A549 (cell line): Measurements from ENCODE around the gene RAB10. TPM values are rescaled to one million over a fixed set of nuclear protein-coding genes. Genes with fewer than 3 reads are reported as not detected.

Experiments
- ATAC-seq, 2 experiments: fragments of 200-7000 bp in 1 of 2; fragments of >200 bp in 1 of 2; cut with Nextera tagmentation in 1 of 2; cut with Tn5 transposase in 1 of 2; 3 replicates each; pipeline versions ENCODE4 v1.8.0 to v1.9.1; 2018 to 2020; ENCODE audit warnings: mild to moderate bottlenecking in 1 of 2, moderate library complexity in 1 of 2
- CTCF ChIA-PET: fragments of 300-600 bp; sonication (Branson Sonifier 250); formaldehyde crosslinking; extraction: SDS; loops from one replicate; lab custom pipeline; 2021; ENCODE audit warnings: antibody characterized with exemption, inconsistent platforms; lab: Yijun Ruan, JAX
- POLR2A ChIA-PET: fragments of 350-600 bp; formaldehyde crosslinking; extraction: SDS; loops from one replicate; lab custom pipeline; 2021; ENCODE audit warnings: antibody characterized with exemption, inconsistent platforms; lab: Yijun Ruan, JAX
- DNase-seq, 2 experiments: peaks; one replicate each; pipeline versions ENCODE4 v3.0.0 to v3.0.0-alpha.2; 2011 to 2016; ENCODE audit warnings: low read depth in 1 of 2, low spot score in 1 of 2
- FAIRE-seq: peaks from 2 replicates; lab custom pipeline; 2011; peaks lifted over from hg19 to GRCh38; lab: Jason Lieb, UNC
- H3K27ac ChIP-seq, 2 experiments: fragments of >200 bp; sonication (Bioruptor Twin); formaldehyde crosslinking; 3 replicates each; pipeline ENCODE4 v1.5.1; 2016 to 2017
- H3K4me1 ChIP-seq: fragments of >200 bp; sonication (Bioruptor Twin); formaldehyde crosslinking; 3 replicates; pipeline ENCODE4 v1.6.1; 2016
- H3K4me2 ChIP-seq: fragments of >200 bp; sonication (Bioruptor Twin); formaldehyde crosslinking; 3 replicates; pipeline ENCODE4 v1.6.1; 2016
- H3K4me3 ChIP-seq: fragments of >200 bp; sonication (Bioruptor Twin); formaldehyde crosslinking; 3 replicates; pipeline ENCODE4 v1.5.1; 2016
- H3K9me3 ChIP-seq: fragments of >200 bp; sonication (Bioruptor Twin); formaldehyde crosslinking; 3 replicates; pipeline ENCODE4 v1.6.1; 2016
- ATOH8 ChIP-seq: fragments of 250-450 bp; sonication (Bioruptor Pico); IDR thresholded peaks from 2 replicates; pipeline ENCODE4 v1.5.0; 2020; ENCODE audit warnings: low read depth, mild to moderate bottlenecking, moderate library complexity
- BHLHE40 ChIP-seq: IDR thresholded peaks from 2 replicates; pipeline ENCODE4 v1.6.1; 2012; ENCODE audit warnings: low read depth, low read length, inconsistent platforms
- E2F6 ChIP-seq: IDR thresholded peaks from 2 replicates; pipeline ENCODE4 v1.6.1; 2012; ENCODE audit warnings: low read depth, borderline replicate concordance
- EHF ChIP-seq: fragments of 250-450 bp; sonication (Bioruptor Pico); IDR thresholded peaks from 2 replicates; pipeline ENCODE4 v1.5.0; 2020; ENCODE audit warnings: mild to moderate bottlenecking
- EP300 ChIP-seq, 2 experiments: fragments of >200 bp; sonication (Bioruptor Twin); formaldehyde crosslinking; IDR thresholded peaks; 2 replicates in 1 of 2; 3 replicates in 1 of 2; pipeline ENCODE4 v1.6.1; 2016 to 2017
- ESRRA ChIP-seq: fragments of 150-350 bp; IDR thresholded peaks from 2 replicates; pipeline ENCODE4 v1.6.1; 2014; ENCODE audit warnings: mild to moderate bottlenecking, low read length, borderline replicate concordance
- FOSL2 ChIP-seq, 2 experiments: fragments of 450-650 bp in 1 of 2; fragments of >200 bp in 1 of 2; sonication (Bioruptor Twin) in 1 of 2; formaldehyde crosslinking; IDR thresholded peaks; 2 replicates each; pipeline versions ENCODE4 v1.5.0 to v1.6.1; 2016 to 2020; ENCODE audit warnings: mild to moderate bottlenecking in 1 of 2, moderate library complexity in 1 of 2
- GATA3 ChIP-seq: IDR thresholded peaks from 2 replicates; pipeline ENCODE4 v1.6.1; 2012; ENCODE audit warnings: borderline replicate concordance
- HMGXB4 ChIP-seq: fragments of 250-450 bp; sonication (Bioruptor Pico); IDR thresholded peaks from 2 replicates; pipeline ENCODE4 v1.5.0; 2021; ENCODE audit warnings: mild to moderate bottlenecking, moderate library complexity, borderline replicate concordance
- HOXA7 ChIP-seq: fragments of 250-450 bp; sonication (Bioruptor Pico); IDR thresholded peaks from 2 replicates; pipeline ENCODE4 v1.5.0; 2020; ENCODE audit warnings: mild to moderate bottlenecking, moderate library complexity
- HOXB5 ChIP-seq: fragments of 250-450 bp; sonication (Bioruptor Pico); IDR thresholded peaks from 2 replicates; pipeline ENCODE4 v1.5.0; 2020; ENCODE audit warnings: mild to moderate bottlenecking, moderate library complexity
- JUN ChIP-seq, 2 experiments: fragments of >200 bp; sonication (Bioruptor Twin); formaldehyde crosslinking; IDR thresholded peaks; 2 replicates in 1 of 2; 3 replicates in 1 of 2; pipeline ENCODE4 v1.6.1; 2016 to 2017
- JUNB ChIP-seq: fragments of >200 bp; sonication (Bioruptor Twin); formaldehyde crosslinking; IDR thresholded peaks from 2 replicates; pipeline ENCODE4 v1.6.1; 2016
- KDM5A ChIP-seq: fragments of 200-600 bp; sonication (generic); IDR thresholded peaks from 2 replicates; pipeline ENCODE4 v1.6.1; 2016; ENCODE audit warnings: antibody characterized with exemption, mild to moderate bottlenecking
- MAZ ChIP-seq: fragments of 150-350 bp; IDR thresholded peaks from 2 replicates; pipeline ENCODE4 v1.6.1; 2014; ENCODE audit warnings: antibody characterized with exemption, low read depth, low read length, borderline replicate concordance
- NR3C1 ChIP-seq: fragments of >200 bp; sonication (Bioruptor Twin); formaldehyde crosslinking; IDR thresholded peaks from 3 replicates; pipeline ENCODE4 v1.6.1; 2017
- PBX3 ChIP-seq: IDR thresholded peaks from 2 replicates; pipeline ENCODE4 v1.6.1; 2012
- PHF8 ChIP-seq: fragments of 200-600 bp; sonication (generic); IDR thresholded peaks from 2 replicates; pipeline ENCODE4 v1.6.1; 2016; ENCODE audit warnings: low read depth, mild to moderate bottlenecking, antibody characterized with exemption, moderate library complexity, borderline replicate concordance
- POLR2AphosphoS2 ChIP-seq: conservative IDR thresholded peaks from 2 replicates; pipeline ENCODE4 v1.6.1; 2012; ENCODE audit warnings: low read length, improper control_type of control experiment, inconsistent platforms
- RARB ChIP-seq: fragments of 250-450 bp; sonication (Bioruptor Pico); IDR thresholded peaks from 2 replicates; pipeline ENCODE4 v1.8.0; 2021; ENCODE audit warnings: mild to moderate bottlenecking, moderate library complexity
- RCOR1 ChIP-seq: fragments of 150-350 bp; IDR thresholded peaks from 2 replicates; pipeline ENCODE4 v1.6.1; 2014; ENCODE audit warnings: antibody characterized with exemption, low read length, low read depth
- RFX5 ChIP-seq: fragments of 450-650 bp; IDR thresholded peaks from 2 replicates; pipeline ENCODE4 v1.7.1; 2014; ENCODE audit warnings: antibody characterized with exemption, mild to moderate bottlenecking, moderate library complexity
- SMC3 ChIP-seq: fragments of >200 bp; sonication (Bioruptor Twin); formaldehyde crosslinking; IDR thresholded peaks from 3 replicates; pipeline ENCODE4 v1.6.1; 2018; ENCODE audit warnings: inconsistent platforms
- SREBF2 ChIP-seq: fragments of 450-650 bp; IDR thresholded peaks from 2 replicates; pipeline ENCODE4 v1.6.1; 2014; ENCODE audit warnings: mild to moderate bottlenecking, moderate library complexity
- TFCP2L1 ChIP-seq: fragments of 250-450 bp; sonication (Bioruptor Pico); IDR thresholded peaks from 2 replicates; pipeline ENCODE4 v1.5.0; 2021; ENCODE audit warnings: mild to moderate bottlenecking
- TP53 ChIP-seq: fragments of 250-450 bp; sonication (Bioruptor Pico); IDR thresholded peaks from 2 replicates; pipeline ENCODE4 v1.5.0; 2021; ENCODE audit warnings: mild to moderate bottlenecking, moderate library complexity
- ZFP36 ChIP-seq: fragments of 450-650 bp; IDR thresholded peaks from 2 replicates; pipeline ENCODE4 v1.6.1; 2014; ENCODE audit warnings: borderline replicate concordance; ENCODE audit not compliant: partially characterized antibody
- ZNF302 ChIP-seq: fragments of 250-450 bp; sonication (Bioruptor Pico); IDR thresholded peaks from 2 replicates; pipeline ENCODE4 v1.9.0; 2021; ENCODE audit warnings: inconsistent platforms, mild to moderate bottlenecking, moderate library complexity
- ZSCAN20 ChIP-seq: fragments of 250-450 bp; sonication (Bioruptor Pico); IDR thresholded peaks from 2 replicates; pipeline ENCODE4 v1.8.0; 2022; ENCODE audit warnings: mild to moderate bottlenecking, moderate library complexity
- WGBS: methylation state at CpG from one replicate; pipeline ENCODE4 v1.1.6; 2017; ENCODE audit errors: missing lambda C conversion rate; 5-methylcytosine and 5-hydroxymethylcytosine counted together
- polyA plus RNA-seq, 4 experiments: library from polyadenylated mRNA; depleted of rRNA in 3 of 4; stranded (reverse); fragments of >200 nt; fragmentation: RNase III in 1 of 4; extraction: RNeasy Plus Mini Kit Qiagen cat#74134 plus additional on column Dnase treatment in 1 of 4; gene quantifications; 2 replicates in 3 of 4; 3 replicates in 1 of 4; pipeline ENCODE4 v1.2.3, GENCODE V29; 2011 to 2017
- TF ChIP-seq, protein P1 (sequence below): fragments of 450-650 bp; IDR thresholded peaks from 2 replicates; pipeline ENCODE4 v1.6.1; 2014; ENCODE audit warnings: antibody characterized with exemption

Gene RAB10
- polyA plus RNA-seq, 2 of the 4 experiments (the other 2 are of a cell fraction): 272 to 692 TPM

DNA sequence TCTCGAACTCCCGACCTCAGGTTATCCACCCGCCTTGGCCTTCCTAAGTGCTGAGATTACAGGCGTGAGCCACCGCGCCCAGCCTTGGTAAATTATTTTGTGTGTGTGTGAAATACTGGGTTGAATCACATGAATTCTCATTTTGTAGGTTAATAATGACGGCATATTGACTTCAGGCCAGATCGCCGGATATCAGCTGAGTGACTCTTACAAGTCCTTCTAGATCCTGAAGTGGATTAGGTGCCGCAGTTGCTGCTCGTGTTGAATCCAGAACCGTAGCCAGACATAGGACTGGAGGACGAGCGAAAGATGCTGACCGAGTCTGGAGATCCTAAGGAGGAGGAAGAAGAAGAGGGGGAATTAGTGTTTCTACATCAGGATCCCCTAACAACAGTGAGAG lies 39.4 kb upstream of the RAB10 start:
- WGBS: 95% methylated on average over 15 of the region's 15 CpGs

GRCh38 chr2:25996844-25997243 lies 37.0 kb upstream of the RAB10 start:
- POLR2A ChIA-PET: interaction anchor here (0.6 to 1.4 kb wide), 2 partner anchors 22 to 132 kb away, joined by 5 to 7 read pairs; no protein-coding TSS in a partner anchor
- Histone ChIP-seq H3K4me2 (peak overlapping the region; percentile 67; the same call in 1 of the 3 replicates), H3K4me1 (peaks cover 64% of the 10 kb centered on the region), H3K9me3 (no peaks in the 10 kb centered on the region), H3K27ac (peak overlapping the region; percentile 93 to 94), H3K4me3 (no peak overlapping the region)
- CTCF ChIA-PET: interaction anchor here (4.1 to 18.4 kb wide), 2 partner anchors 13 to 149 kb away, joined by 47 to 240 read pairs; no protein-coding TSS in a partner anchor
- FAIRE-seq (no peak), DNase-seq (no peak), ATAC-seq (no peak)
- WGBS: 90% methylated on average over 1 of the region's 1 CpG
- TF ChIP-seq EHF (peak; percentile 74; the same call in 1 of the 2 replicates), E2F6 (no peak), HOXB5 (CRISPR knock-in tag) (peak; percentile 55), KDM5A (no peak), HMGXB4 (CRISPR knock-in tag) (peak; percentile 15; the same call in 1 of the 2 replicates), EP300 (IDR thresholded peaks at IDR 0.05) (no peak), RCOR1 (no peak), ZNF302 (0 out of 2 replicates have a peak, but pooled peaks have one; percentile 62), ESRRA (no peak), RFX5 (no peak), TFCP2L1 (no peak), TP53 (CRISPR knock-in tag) (no peak), FOSL2 (IDR thresholded peaks at IDR 0.05) (no peak), FOSL2 (CRISPR knock-in tag; IDR thresholded peaks at IDR 0.05) (no peak), JUNB (no peak), PHF8 (no peak), ZSCAN20 (CRISPR knock-in tag) (peak; percentile 75; the same call in 1 of the 2 replicates), HOXA7 (CRISPR knock-in tag) (peak; percentile 17; the same call in 1 of the 2 replicates), BHLHE40 (no peak), SREBF2 (no peak)

More for the DNA sequence above, 39.4 kb upstream of the RAB10 start:
- TF ChIP-seq POLR2AphosphoS2 (no peak), ESRRA (no peak), MAZ (no peak), ZNF302 (no peak), ATOH8 (CRISPR knock-in tag) (no peak), GATA3 (no peak), NR3C1 (no peak), PHF8 (no peak), PBX3 (no peak), ZFP36 (no peak), HOXA7 (CRISPR knock-in tag) (no peak), EHF (no peak), E2F6 (no peak), RARB (CRISPR knock-in tag) (no peak), JUN (IDR thresholded peaks at IDR 0.05) (no peak), SMC3 (no peak)
- TF ChIP-seq, protein P1, sequence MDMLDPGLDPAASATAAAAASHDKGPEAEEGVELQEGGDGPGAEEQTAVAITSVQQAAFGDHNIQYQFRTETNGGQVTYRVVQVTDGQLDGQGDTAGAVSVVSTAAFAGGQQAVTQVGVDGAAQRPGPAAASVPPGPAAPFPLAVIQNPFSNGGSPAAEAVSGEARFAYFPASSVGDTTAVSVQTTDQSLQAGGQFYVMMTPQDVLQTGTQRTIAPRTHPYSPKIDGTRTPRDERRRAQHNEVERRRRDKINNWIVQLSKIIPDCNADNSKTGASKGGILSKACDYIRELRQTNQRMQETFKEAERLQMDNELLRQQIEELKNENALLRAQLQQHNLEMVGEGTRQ: no peak
- ChIA-PET CTCF (interaction anchor here (0.9 to 18.4 kb wide), 8 partner anchors 11 to 151 kb away, joined by 3 to 240 read pairs (median 5); partner anchors contain the start of gene RAB10), POLR2A (interaction anchor here (0.6 kb wide), 1 partner anchor 145 kb away, joined by 5 read pairs; no protein-coding TSS in a partner anchor)
- DNase-seq (no peak), FAIRE-seq (no peak), ATAC-seq (no peak)
- Histone ChIP-seq H3K4me1 (peaks cover 48% of the 10 kb centered on the region), H3K4me2 (no peak overlapping the region), H3K4me3 (no peak overlapping the region), H3K9me3 (no peaks in the 10 kb centered on the region), H3K27ac (peak overlapping the region; percentile 93 to 94)
